ENCODE results near the gene SKOR2.

DNA sequence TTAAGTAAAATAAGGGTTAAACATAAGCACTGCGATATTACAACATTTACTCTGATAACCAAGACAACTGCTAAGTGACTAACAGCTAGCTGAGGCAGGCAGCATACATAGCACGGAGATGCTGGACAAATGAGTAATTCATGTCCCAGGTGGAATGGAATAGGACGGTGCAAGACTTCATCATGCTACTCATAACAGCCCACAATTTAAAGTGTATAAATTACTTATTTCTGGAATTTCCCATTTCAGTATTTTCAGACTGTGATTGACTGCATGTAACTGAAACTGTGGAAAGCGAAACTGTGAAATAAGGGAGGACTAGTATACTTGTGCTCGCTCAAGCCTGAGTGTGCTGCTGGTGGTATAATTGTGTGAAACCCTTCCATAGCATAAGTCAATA is 88.2 kb downstream of the SKOR2 start:
- TF ChIP-seq, protein P1, sequence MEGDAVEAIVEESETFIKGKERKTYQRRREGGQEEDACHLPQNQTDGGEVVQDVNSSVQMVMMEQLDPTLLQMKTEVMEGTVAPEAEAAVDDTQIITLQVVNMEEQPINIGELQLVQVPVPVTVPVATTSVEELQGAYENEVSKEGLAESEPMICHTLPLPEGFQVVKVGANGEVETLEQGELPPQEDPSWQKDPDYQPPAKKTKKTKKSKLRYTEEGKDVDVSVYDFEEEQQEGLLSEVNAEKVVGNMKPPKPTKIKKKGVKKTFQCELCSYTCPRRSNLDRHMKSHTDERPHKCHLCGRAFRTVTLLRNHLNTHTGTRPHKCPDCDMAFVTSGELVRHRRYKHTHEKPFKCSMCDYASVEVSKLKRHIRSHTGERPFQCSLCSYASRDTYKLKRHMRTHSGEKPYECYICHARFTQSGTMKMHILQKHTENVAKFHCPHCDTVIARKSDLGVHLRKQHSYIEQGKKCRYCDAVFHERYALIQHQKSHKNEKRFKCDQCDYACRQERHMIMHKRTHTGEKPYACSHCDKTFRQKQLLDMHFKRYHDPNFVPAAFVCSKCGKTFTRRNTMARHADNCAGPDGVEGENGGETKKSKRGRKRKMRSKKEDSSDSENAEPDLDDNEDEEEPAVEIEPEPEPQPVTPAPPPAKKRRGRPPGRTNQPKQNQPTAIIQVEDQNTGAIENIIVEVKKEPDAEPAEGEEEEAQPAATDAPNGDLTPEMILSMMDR (IDR thresholded peaks at IDR 0.05; ENCODE audit: low read length): no peak
- no peak for TF ChIP-seq EZH2phosphoT487 (IDR thresholded peaks at IDR 0.05; ENCODE audit: low read length)

Measured in MM.1S (cell line).